ENCODE results near the gene TMEM108. TPM values are rescaled to one million over a fixed set of nuclear protein-coding genes. Genes with fewer than 3 reads are reported as not detected.

Gene TMEM108
- total RNA-seq, 1 donor from 2014 or later = 0.60 TPM

GRCh38 chr3:133055339-133055738 lies 17.1 kb downstream of the TMEM108 start:
- ATAC-seq = no peak

GRCh38 chr3:133058243-133058642 lies 20.1 kb downstream of the TMEM108 start:
- no peak for ATAC-seq

GRCh38 chr3:133058831-133059230 lies 20.6 kb downstream of the TMEM108 start:
- no peak for ATAC-seq

- ATAC-seq = no peak
Measured at GRCh38 chr3:133065193-133065961, 27.2 kb downstream of the TMEM108 start.

GRCh38 chr3:133066026-133066425 lies 27.8 kb downstream of the TMEM108 start:
- no peak for ATAC-seq

- no peak for ATAC-seq
Measured at GRCh38 chr3:133069556-133070286, 31.5 kb downstream of the TMEM108 start.

- no peak for ATAC-seq
Measured at GRCh38 chr3:133074977-133075376, 36.8 kb downstream of the TMEM108 start.

GRCh38 chr3:133077688-133078087 lies 39.5 kb downstream of the TMEM108 start:
- ATAC-seq = no peak

- no peak for ATAC-seq
Measured at GRCh38 chr3:133079621-133080020, 41.4 kb downstream of the TMEM108 start.

GRCh38 chr3:133081016-133081415 lies 42.8 kb downstream of the TMEM108 start:
- ATAC-seq = no peak

- no peak for ATAC-seq
Measured at GRCh38 chr3:133083395-133083794, 45.2 kb downstream of the TMEM108 start.

GRCh38 chr3:133089906-133090485 lies 51.8 kb downstream of the TMEM108 start:
- ATAC-seq = no peak

- no peak for ATAC-seq
Measured at GRCh38 chr3:133092681-133093080, 54.5 kb downstream of the TMEM108 start.

- ATAC-seq = no peak
Measured at GRCh38 chr3:133093366-133093765, 55.2 kb downstream of the TMEM108 start.

GRCh38 chr3:133096900-133097613 lies 58.9 kb downstream of the TMEM108 start:
- ATAC-seq = no peak

GRCh38 chr3:133103706-133104105 lies 65.5 kb downstream of the TMEM108 start:
- ATAC-seq = no peak

- ATAC-seq = no peak
Measured at GRCh38 chr3:133106169-133106568, 68.0 kb downstream of the TMEM108 start.

- ATAC-seq = no peak
Measured at GRCh38 chr3:133112666-133113065, 74.5 kb downstream of the TMEM108 start.

- no peak for ATAC-seq
Measured at GRCh38 chr3:133113526-133113925, 75.3 kb downstream of the TMEM108 start.

- no peak for ATAC-seq
Measured at GRCh38 chr3:133113927-133114597, 75.9 kb downstream of the TMEM108 start.

- ATAC-seq = no peak
Measured at GRCh38 chr3:133115176-133115575, 77.0 kb downstream of the TMEM108 start.

- no peak for ATAC-seq
Measured at GRCh38 chr3:133117342-133117741, 79.2 kb downstream of the TMEM108 start.

Data from esophagus mucosa (tissue), 1 donor.